DMS 273 (cell line): Measurements from ENCODE around the gene ABITRAM.
A peak's percentile ranks its signal among the peaks of the same experiment; 100 is the strongest.
"Not testable (repeated sequence)": the region's sequence is repeated elsewhere in the genome, so short reads cannot be mapped to it uniquely, and the experiment has no call there.

Experiments
- DNase-seq: peaks from one replicate; lab custom pipeline; 2025; ENCODE audit not compliant: unreplicated experiment; lab: John Stamatoyannopoulos, UW

Gene ABITRAM

GRCh38 chr9:108924466-108924865 is 9.7 kb upstream of the ABITRAM start:
- peak; percentile 78 for DNase-seq

DNA sequence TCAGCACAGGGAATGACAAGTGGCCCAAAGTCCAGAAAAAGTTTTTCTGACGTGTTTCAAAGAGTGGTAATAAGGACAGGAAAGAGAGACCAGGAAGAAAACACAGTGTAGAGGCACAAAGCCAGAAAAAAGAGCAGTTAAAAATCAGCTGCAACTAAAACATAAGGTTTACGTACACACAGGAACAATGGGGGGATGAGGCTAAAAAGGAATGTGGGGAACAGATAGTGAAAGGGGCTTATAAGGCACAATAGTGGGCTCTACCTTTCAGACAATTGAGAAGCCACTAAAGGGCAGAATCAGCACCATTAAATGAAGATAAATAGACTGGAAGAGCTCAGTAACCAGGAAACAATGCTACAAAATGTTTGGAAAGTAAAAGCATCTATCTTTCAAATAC is 5.8 kb upstream of the ABITRAM start:
- DNase-seq = no peak

GRCh38 chr9:108933231-108933717 is 926 bp upstream of the ABITRAM start:
- DNase-seq = peak; percentile 76

DNA sequence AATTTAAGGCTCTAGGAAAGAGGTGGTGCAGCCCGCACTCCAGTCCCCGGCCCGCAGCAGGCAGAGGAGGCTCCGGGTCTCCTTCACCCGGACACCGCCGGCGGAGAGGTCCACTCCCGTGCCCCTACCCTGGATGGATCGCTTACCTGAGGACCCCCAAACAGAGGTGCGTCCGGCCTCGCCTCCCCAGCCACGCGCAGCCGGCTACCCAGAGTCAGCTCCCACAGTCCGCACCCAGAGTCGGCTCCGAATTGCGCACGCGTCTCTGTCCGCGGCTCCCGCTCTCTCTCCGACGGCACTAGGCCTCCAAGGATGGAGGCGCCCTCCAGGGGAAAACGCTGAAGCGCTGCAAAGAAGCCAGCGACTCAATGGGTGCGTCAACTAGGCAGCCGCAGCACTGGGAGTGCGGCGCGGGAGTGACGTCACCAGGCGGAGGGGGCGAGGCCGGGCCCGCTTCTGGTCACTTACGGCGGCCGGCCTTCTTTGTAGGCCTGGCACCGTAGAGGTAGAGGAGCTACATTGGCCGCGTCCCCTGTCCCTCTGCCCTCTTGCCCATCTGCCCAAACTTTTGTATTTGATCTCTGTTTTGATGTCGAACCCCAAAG is 380 bp upstream of the ABITRAM start, which contains the start of gene ELP1:
TSS of gene ELP1 (minus strand) at position 407 of the 605 bp plus-strand sequence. CDS start 2,978 bp downstream, outside the sequence.
- peak; percentile 97 for DNase-seq

- DNase-seq = no peak
Measured at GRCh38 chr9:108937561-108938305, 3.5 kb downstream of the ABITRAM start.

- DNase-seq = no peak
Measured at GRCh38 chr9:108939975-108940374, 5.8 kb downstream of the ABITRAM start.

DNA sequence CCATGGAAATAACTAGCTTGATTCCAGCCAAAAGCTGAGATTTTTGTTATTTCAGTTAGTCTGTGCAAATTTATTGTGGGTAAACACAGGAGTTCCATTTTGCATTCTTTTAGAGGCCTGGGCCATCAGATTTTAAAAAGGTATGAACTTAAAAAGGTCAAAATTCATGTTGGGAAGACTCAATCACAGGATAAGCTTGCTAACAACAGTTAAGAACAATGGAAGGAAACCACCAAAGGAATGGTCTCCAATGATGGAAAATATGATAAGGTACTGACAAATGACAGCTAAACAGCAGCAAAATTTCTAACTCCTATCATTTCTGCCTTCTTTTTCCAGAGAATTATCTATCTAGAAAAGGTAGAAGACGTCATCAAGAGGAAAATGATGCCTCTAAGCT is 16.0 kb downstream of the ABITRAM start:
- DNase-seq = no peak

GRCh38 chr9:108951578-108951977 is 17.4 kb downstream of the ABITRAM start:
- DNase-seq = no peak

GRCh38 chr9:108953983-108954574 is 19.9 kb downstream of the ABITRAM start:
- DNase-seq = peak; percentile 55

- no peak for DNase-seq
Measured at GRCh38 chr9:108956022-108956630, 21.9 kb downstream of the ABITRAM start.

DNA sequence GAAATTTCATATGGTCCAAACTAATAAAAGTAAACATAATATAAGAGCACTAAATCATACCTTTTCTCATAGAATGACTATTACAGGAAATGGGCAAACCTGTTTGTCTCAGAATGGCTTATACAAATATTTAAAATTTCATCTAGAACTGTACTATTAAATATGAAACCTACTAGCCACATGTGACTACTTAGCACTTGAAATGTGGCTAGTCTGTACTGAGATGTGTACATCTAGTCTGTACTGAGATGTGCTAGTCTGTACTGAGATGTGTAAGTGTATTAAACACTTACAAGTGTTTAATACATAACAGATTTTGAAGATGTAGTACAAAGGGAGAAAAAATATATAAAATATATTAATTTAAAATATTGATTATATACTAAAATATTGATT is 22.4 kb downstream of the ABITRAM start:
- no peak for DNase-seq

DNA sequence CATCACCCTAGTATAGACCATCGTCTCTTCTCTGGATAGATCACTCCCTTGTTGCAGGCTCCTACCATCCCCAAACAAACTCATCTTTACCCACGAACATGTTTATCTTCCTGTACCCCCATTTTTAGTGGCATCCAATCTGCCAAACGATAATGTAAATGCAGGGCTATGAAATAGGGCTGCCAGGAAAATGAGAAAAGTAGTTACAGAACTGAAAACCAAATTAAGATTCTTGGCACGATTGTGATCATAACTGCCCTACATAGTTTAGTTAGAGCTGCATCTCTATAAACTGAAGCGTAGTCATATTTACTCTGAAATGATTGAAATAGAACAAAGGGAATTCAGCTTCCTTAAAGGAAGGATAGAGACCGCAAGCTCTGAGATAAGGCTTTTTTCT is 26.1 kb downstream of the ABITRAM start:
- no peak for DNase-seq

GRCh38 chr9:108961151-108961550 is 27.0 kb downstream of the ABITRAM start:
- no peak for DNase-seq

GRCh38 chr9:108963459-108964143 is 29.4 kb downstream of the ABITRAM start:
- no peak for DNase-seq

DNA sequence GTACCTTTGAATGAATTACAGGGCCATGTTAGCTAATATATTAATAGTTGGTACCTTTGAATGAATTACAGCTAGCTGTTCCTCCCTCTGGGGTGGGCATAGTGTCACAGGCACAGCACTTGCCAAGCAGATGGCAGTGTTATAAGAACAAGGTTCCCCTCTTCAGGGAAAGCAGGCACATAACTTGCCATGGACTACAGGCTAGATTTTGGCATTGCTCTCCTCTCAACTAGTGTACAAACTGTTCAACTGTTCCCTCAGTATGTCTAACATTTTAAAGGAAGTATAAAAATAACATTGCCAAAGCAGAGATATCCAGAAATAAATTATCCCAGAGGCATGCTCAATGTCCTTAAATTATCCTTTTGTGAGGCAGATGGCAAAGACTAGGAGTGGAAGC is 33.7 kb downstream of the ABITRAM start:
- peak; percentile 10 for DNase-seq

DNA sequence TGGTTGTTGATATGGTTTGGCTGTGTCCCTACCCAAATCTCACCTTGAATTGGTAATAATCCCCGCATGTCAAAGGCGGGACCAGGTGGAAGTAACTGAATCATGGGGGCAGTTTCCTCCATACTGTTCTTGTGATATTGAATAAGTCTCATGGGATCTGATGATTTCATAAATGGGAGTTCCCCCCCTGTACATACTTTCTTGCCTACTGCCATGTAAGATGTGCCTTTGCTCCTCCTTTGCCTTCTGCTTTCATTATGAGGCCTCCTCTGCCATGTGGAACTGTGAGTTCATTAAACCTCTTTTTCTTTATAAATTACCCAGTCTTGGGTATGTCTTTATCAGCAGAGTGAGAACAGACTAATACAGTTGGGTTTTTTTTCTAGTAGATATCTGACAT is 37.2 kb downstream of the ABITRAM start:
- DNase-seq = not testable (repeated sequence)

DNA sequence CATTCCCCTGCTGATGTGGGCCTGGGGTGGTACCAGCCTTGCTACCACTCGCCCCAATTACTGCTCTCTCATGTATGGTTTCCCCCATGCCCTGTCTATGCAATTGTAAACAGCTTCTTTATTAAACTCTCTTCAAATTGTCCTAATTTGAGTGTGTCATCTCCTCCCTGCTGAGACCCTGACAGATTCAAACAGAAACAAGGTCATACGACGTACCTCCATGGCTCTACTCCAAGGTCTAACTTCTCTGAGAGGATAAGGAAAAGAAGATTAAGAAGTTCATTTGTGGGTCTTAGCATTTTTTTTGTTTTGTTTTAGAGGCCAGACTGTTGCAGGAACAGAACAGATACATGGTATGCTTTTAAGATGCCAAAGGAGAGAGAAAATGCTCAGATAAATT is 38.0 kb downstream of the ABITRAM start:
- no peak for DNase-seq

- DNase-seq = no peak
Measured at GRCh38 chr9:108972626-108973209, 38.5 kb downstream of the ABITRAM start.

DNA sequence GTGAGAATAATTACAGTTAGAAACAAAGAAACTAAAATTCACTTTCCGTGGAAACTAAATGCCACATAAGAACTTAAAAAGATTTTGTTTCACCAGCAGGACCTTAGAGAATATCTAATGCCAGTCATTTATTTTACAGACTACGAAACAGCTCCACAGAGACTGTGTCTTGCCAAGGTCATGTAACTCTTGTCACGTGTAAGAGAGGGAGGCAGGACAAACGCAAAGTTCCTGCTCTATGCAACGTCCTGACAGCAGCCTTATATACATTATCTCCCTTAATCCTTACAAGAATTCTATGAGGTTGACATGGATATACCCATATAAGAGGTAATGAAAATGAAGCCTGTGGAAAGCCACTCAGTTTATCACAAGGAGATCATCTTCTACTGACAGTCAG is 39.7 kb downstream of the ABITRAM start:
- no peak for DNase-seq

- DNase-seq = no peak
Measured at GRCh38 chr9:108978205-108978604, 44.0 kb downstream of the ABITRAM start.

DNA sequence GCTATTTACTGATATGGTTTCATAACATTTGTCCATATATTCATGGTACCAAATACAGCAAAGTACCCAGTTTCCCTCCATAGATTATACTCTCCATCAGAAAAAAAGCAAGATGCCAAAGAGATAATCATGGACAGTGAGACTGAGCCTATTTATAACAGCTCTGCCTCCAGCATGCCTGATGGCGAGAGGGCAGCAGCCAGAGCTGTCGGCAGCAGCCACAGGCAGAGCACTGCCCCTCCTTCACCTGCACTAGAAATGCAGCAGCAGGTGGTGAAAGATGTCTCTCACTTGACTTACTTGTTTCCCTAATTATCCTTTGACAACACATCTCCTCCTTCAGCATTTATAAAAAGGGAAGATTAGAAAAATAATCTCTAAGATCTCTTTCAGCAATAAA is 46.7 kb downstream of the ABITRAM start:
- DNase-seq = no peak
